Thyroid gland (tissue), 4 donors: ENCODE measurements around the gene SEMA6B.

Experiments used
- POLR2A ChIP-seq, 2 donors: fragments of 450-650 bp; IDR thresholded peaks; one replicate each; pipeline ENCODE4 v1.6.1; 2017; ENCODE audit warnings: antibody characterized with exemption in 2 of 2, mild to moderate bottlenecking in 2 of 2, moderate library complexity in 1 of 2
- TF ChIP-seq, protein P1 (sequence below), 6 experiments: fragments of 200-600 bp in 3 of 6; fragments of 450-650 bp in 3 of 6; sonication (generic) in 3 of 6; IDR thresholded peaks; one replicate each; pipeline ENCODE4 v1.5.1; 2016 to 2019; ENCODE audit warnings: antibody characterized with exemption in 6 of 6, mild to moderate bottlenecking in 2 of 6, inconsistent platforms in 1 of 6, moderate library complexity in 1 of 6

DNA sequence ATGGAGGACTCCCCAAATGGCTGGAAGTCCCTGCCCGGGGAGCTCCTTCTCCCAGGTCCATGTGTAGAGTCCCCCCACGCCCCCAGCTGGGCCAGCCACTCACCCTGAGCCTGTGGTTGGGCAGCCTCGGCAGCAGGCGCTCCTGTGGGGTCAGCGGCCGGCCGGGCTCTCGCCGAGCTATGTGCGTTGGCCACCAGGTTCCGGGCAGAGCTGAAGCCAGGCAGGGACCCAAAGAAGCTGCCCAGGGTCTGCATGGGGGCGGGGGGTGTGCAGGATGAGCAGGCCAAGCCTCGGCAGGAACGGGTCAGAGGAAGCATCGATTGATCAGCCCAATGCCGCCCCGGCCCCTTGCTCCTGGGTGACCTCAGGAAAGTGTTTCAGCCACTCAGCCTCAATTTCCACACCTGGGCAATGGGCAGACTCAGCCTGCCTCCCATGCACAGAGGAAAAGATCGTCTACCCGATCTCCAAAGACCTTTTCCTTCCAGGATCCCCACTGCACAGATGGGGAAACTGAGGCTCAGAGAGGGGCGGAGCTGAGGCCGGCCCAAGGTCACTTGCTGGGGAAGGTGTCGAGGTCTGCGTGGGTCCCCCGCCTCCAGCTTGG, 41.9 kb downstream of the SEMA6B start:
- TF ChIP-seq, protein P1, sequence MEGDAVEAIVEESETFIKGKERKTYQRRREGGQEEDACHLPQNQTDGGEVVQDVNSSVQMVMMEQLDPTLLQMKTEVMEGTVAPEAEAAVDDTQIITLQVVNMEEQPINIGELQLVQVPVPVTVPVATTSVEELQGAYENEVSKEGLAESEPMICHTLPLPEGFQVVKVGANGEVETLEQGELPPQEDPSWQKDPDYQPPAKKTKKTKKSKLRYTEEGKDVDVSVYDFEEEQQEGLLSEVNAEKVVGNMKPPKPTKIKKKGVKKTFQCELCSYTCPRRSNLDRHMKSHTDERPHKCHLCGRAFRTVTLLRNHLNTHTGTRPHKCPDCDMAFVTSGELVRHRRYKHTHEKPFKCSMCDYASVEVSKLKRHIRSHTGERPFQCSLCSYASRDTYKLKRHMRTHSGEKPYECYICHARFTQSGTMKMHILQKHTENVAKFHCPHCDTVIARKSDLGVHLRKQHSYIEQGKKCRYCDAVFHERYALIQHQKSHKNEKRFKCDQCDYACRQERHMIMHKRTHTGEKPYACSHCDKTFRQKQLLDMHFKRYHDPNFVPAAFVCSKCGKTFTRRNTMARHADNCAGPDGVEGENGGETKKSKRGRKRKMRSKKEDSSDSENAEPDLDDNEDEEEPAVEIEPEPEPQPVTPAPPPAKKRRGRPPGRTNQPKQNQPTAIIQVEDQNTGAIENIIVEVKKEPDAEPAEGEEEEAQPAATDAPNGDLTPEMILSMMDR (IDR thresholded peaks at IDR 0.05) = no peak
- TF ChIP-seq POLR2A (IDR thresholded peaks at IDR 0.05) = no peak
